NCI-H1436 (cell line): ENCODE data around the gene ZNHIT2.
"Not testable (repeated sequence)": the region's sequence is repeated elsewhere in the genome, so short reads cannot be mapped to it uniquely, and the experiment has no call there.

Experiments
- DNase-seq: peaks from one replicate; lab custom pipeline; 2025; lab: John Stamatoyannopoulos, UW

ZNHIT2 gene

DNA sequence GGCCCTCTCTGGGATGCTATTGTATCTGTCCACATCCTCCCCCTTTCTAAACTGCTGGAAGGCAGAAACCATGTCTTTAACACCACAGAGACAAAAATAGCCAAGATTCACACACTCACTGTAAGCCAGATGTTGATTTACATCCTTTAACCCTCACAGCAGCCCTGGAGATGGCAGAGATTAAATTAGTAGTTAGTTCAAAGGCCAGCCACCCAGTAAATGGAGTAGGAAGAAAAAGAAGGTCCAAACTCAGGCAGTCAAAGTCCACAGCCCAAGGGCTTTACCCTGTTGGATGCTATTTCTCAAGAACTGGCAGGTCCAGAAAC, 2.1 kb upstream of the ZNHIT2 start:
- DNase-seq, result no peak

- not testable (repeated sequence) for DNase-seq
Observed at GRCh38 chr11:65118891-65119669, 1.6 kb upstream of the ZNHIT2 start.

DNA sequence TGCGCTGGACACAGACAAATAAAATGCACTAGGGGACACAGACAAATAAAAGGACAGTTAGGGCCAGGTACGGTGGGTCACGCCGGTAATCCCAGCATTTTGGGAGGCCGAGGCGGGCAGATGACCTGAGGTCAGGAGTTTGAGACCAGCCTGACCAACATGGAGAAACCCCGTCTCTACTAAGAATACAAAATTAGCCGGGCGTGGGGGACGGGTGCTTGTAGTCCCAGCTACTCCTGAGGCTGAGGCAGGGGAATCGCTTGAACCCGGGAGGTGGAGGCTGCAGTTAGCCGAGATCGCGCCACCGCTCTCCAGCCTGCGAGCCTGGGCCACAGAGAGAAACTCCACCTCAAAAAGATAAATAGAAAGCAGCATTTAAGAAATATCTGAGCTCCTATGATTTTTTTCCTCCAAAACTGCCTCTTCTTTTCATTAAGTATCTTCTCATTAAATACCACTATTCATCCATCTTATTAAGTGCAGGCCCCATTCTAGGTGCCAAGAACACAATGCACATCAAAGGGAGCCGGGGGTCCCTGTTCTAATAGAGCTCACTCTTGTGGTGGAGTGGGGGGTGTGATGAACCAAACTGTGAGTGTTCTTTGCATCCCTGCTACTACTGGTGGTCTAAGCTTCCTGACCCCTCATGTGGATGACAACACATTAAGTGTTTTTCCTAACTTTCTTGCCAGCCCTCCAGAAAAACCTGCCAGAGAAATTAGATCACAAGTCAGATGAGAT, 766 bp upstream of the ZNHIT2 start:
- no peak for DNase-seq

DNA sequence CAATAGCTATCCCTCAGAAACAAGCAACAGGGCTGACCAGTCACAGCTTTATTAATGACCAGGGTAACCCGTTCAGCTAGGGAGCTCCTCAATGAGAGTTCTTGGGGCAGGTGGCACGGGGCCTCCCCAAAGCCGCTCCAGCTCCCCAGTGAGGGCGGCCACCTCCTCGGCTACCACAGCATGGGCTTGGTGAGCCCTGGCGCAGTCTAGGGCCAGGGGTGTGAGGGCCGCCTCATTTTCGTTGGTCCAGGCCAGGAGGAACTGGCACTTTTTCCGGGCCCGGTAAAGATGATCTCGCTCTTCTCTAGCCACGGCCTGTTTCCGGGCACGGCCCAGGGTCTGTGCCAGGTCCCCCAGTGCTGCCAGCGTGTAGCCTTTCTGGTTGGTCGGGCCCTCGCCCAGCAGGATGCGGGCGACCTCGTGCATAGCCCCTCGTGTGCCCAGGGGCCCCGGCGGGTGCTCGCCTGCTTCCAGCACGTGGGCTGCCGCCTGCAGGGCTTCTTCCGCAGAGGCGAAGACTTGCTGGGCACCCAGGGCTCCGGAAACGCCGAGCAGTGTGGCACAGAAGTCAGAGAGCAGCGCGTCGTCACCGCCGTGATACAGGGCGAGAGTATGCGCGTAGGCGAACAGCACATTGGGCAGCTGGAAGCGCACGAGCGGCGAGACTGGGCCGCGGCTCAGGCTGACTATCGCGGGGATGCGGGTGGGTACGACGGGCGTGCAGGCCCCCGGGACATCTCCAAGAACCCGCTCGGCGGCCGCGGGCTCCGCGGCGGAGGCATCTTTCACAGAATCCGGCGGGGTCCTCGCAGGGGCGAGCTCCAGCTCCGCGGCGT, 913 bp downstream of the ZNHIT2 start:
- no peak for DNase-seq

GRCh38 chr11:65115361-65116082, 2.0 kb downstream of the ZNHIT2 start:
- DNase-seq, result no peak

- DNase-seq, result no peak
Observed at GRCh38 chr11:65114538-65115171, 2.8 kb downstream of the ZNHIT2 start.

DNA sequence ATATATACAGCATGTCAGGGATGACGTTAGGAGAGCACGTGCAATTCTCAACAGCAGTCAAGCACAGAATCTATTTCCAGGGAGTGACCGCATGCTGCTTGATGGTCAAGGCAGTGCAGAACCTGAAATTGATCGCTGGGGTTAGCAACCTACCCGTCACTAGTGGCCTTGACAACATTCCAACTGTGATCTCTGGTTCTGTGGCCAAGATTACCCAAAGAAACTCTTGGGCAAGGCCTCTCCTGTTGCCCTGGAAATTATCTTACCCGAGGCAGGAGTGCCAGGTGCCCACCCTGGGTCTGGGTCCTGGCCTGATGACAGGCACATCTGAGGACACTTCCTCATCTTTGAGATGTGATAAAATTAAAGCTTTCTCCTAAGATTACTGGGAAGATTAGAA, 3.7 kb downstream of the ZNHIT2 start:
- DNase-seq, result no peak

- no peak for DNase-seq
Observed at GRCh38 chr11:65113361-65113756, 4.1 kb downstream of the ZNHIT2 start.

DNA sequence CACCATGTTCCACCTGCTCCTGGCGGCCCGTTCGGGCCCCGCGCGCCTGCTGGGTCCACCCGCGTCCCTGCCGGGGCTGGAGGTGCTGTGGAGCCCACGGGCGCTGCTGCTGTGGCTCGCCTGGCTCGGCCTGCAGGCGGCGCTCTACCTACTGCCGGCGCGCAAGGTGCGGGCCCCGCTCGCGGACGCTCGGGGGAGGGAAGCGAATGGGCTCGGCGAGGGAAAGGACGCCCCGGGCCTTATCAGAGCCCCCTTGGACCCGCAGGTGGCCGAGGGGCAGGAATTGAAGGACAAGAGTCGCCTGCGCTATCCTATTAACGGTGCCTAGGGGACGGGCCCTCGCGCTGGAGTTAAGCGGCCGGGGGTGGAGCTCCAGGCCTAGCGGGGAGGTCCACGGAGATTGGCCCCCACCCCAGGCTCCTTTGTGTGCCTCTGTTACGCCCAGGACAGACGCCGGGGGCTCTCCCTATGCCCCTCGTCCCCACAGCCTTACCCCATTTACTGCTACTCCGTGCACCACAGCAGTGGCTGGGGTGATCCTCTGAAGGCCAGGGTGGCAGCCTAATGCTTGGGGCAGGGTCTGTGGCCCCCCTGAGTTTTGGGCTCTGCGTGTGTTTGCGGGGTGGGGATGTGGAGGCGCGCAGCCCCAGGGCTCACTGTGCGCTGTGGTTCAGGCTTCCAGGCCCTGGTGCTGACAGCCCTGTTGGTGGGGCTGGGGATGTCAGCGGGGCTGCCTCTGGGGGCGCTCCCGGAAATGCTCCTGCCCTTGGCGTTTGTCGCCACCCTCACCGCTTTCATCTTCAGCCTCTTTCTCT, 4.7 kb downstream of the ZNHIT2 start:
- DNase-seq, result peak; percentile 41

- DNase-seq, result peak; percentile 97
Observed at GRCh38 chr11:65111744-65112545, 5.6 kb downstream of the ZNHIT2 start, which contains the start of gene TM7SF2. TM7SF2 (plus strand) TSS chr11:65111872; CDS start chr11:65112016, 144 bp downstream.

DNA sequence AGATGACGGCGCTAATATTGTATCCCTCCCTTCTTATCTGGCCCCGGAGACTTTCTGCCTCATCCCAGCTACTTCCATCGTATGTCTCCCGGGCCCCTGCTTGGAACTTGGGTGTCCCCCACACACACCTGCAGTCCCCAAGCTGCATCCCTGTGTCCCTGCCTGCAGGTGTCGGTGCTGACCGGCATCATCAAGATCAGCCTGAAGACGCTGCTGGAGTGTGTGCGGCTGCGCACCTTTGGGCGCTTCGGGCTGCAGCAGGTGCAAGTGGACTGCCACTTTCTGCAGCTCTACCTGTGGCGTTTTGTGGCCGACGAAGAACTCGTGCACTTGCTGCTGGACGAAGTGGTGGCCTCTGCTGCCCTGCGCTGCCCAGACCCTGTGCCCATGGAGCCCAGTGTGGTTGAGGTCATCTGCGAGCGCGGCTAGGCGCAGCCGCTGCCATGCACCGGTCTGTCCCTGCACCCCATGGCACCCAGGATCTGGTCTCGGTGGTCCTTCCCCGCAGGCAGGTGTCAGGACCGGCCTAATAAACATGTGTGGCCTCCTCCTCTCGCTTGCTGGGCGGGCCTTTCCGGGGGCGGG, 6.2 kb downstream of the ZNHIT2 start:
- DNase-seq, result no peak

- peak; percentile 79 for DNase-seq
Observed at GRCh38 chr11:65110354-65110861, 7.1 kb downstream of the ZNHIT2 start.

- no peak for DNase-seq
Observed at GRCh38 chr11:65109231-65110198, 8.0 kb downstream of the ZNHIT2 start.

GRCh38 chr11:65108469-65109123, 8.9 kb downstream of the ZNHIT2 start:
- DNase-seq, result no peak

- no peak for DNase-seq
Observed at GRCh38 chr11:65107751-65108468, 9.6 kb downstream of the ZNHIT2 start.

DNA sequence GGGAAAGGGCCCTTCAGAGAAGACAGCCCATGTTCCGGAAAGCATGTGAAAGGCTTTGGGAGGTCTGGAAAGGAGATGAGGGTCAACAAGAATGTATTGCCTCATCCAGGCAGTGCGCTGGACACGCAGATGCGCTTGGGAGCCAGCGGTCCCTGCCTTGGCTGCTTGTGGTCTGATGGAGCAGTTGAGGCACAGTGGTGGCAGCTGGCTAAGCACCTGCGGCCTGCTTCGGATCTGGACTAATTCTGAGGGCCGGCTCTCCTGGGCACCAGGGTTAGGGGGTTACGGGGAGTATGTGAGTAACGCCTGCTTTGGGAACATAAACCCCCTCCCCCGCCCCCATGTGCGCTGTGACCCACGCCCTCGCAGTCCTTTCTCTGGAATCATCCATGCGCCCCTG, 10.4 kb downstream of the ZNHIT2 start:
- no peak for DNase-seq

DNA sequence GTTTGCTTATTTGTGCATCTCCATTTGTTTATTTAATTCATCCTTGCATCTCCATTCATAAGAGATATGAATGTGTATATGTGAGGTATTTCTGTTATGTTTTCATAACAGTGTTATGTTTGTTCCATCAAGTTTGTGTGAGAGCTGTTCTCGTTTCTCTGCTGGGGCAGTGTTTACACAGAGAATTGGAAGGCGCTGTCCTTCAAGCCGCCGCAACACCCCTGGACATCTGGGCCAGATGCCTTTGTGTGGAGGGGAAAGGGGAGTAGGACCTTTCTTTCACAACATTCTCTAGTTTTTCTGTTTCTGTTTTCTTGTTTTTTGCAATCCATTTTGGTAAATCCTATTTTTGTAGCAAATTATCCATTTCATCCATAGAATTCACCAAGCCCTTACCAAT, 12.9 kb downstream of the ZNHIT2 start:
- DNase-seq, result no peak
